Tibial artery (tissue), 4 donors: ENCODE data around the gene SORCS3.

Source experiments
- DNase-seq, 2 donors: peaks; one replicate each; pipeline ENCODE4 v3.0.0-alpha.2; 2019
- H3K27ac ChIP-seq, 2 donors: fragments of 200-600 bp; sonication (generic) in 1 of 2; 1 replicate in 1 of 2; 2 replicates in 1 of 2; pipeline ENCODE4 v1.5.1; 2018 to 2019; ENCODE audit warnings: mild to moderate bottlenecking in 1 of 2
- H3K27me3 ChIP-seq, 2 donors: fragments of 200-600 bp; sonication (generic) in 1 of 2; one replicate each; pipeline versions ENCODE4 v1.5.1 to v1.6.0; 2016 to 2019
- H3K36me3 ChIP-seq, 3 donors: fragments of 200-600 bp; sonication (generic) in 2 of 3; one replicate each; pipeline ENCODE4 v1.5.1; 2016 to 2019; ENCODE audit warnings: mild to moderate bottlenecking in 2 of 3
- H3K4me1 ChIP-seq, 4 donors: fragments of 200-600 bp; sonication (generic) in 2 of 4; 1 replicate in 3 of 4; 2 replicates in 1 of 4; pipeline ENCODE4 v1.5.1; 2016 to 2019
- H3K4me3 ChIP-seq, 2 donors: fragments of 200-600 bp; sonication (generic) in 1 of 2; 1 replicate in 1 of 2; 2 replicates in 1 of 2; pipeline ENCODE4 v1.5.1; 2018 to 2019; ENCODE audit warnings: mild to moderate bottlenecking in 2 of 2
- H3K9me3 ChIP-seq, 3 donors: fragments of 200-600 bp; sonication (generic) in 1 of 3; one replicate each; pipeline ENCODE4 v1.5.1; 2016 to 2019
- CTCF ChIP-seq, 2 experiments: fragments of 200-600 bp in 1 of 2; fragments of 450-650 bp in 1 of 2; IDR thresholded peaks; one replicate each; pipeline ENCODE4 v1.5.1; 2017 to 2019; ENCODE audit warnings: antibody characterized with exemption in 2 of 2, mild to moderate bottlenecking in 1 of 2, moderate library complexity in 1 of 2
- intact Hi-C: fragments of 100-400 bp; cut with DNase I; formaldehyde crosslinking; loops from one replicate; pipeline ENCODE4 v1.15.0; 2023; ENCODE audit warnings: low total_unique reads

SORCS3 gene

DNA sequence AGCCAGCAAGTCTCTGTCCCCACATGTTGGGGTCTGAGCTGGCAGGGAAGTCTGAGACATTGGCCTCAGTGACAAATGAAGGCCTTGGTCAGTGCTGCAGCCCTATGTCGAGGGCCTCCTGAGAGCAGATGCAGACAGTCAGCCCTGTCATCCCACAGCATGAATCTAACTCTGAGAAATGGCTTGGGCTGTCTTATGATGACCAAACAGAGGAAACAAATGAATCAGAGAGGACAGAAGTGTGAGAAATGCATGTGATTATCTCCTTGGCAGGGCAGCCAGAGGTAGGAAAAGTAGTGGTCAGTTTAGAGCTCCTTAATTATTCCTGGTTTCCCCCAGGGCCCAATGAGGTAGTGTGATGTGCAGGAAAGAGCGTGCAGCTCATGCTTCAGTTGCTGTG is 287.6 kb downstream of the SORCS3 start:
- Histone ChIP-seq H3K4me3 (no peak overlapping the region), H3K4me1 (no peaks in the 10 kb centered on the region), H3K36me3 (no peaks in the 10 kb centered on the region), H3K27ac (no peak overlapping the region), H3K9me3 (no peaks in the 10 kb centered on the region), H3K27me3 (no peaks in the 10 kb centered on the region)
- TF ChIP-seq CTCF (IDR thresholded peaks at IDR 0.05) = no peak
- intact Hi-C loops = loop anchor here (10.0 kb wide), 1 partner anchor 524 kb away; no protein-coding TSS in a partner anchor
- DNase-seq = no peak

GRCh38 chr10:104931612-104932134 is 290.6 kb downstream of the SORCS3 start:
- DNase-seq = no peak
- TF ChIP-seq CTCF (IDR thresholded peaks at IDR 0.05) = no peak

DNA sequence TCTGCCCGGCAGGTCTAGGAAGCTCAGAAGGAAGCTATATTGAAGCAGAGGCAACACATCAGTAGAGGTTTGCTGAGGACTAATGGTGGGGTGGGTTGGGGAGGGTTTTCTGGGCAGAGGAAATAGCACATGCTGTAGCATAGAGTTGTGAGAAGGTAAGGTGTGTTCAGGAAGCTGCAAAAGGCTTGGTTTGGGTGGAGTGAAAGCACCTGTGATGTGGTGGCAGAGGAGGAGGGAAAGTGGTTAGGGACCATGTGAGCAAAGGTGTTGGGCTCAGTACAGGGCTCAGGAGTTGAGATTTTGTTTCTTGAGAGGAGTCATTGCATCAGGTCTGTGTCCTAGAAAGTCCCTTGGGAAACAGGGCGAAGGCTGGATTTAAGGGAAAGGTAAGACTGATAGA is 294.6 kb downstream of the SORCS3 start:
- Histone ChIP-seq H3K36me3 (no peaks in the 10 kb centered on the region), H3K27me3 (no peaks in the 10 kb centered on the region), H3K27ac (no peak overlapping the region), H3K9me3 (no peaks in the 10 kb centered on the region), H3K4me3 (no peak overlapping the region), H3K4me1 (no peaks in the 10 kb centered on the region)
- no peak for DNase-seq
- TF ChIP-seq CTCF (IDR thresholded peaks at IDR 0.05) = no peak
- intact Hi-C loops = no loop called here

More at GRCh38 chr10:104931612-104932134, 290.6 kb downstream of the SORCS3 start:
- no peaks in the 10 kb centered on the region for H3K27me3 ChIP-seq
- H3K9me3 ChIP-seq = no peaks in the 10 kb centered on the region
- no peak overlapping the region for H3K4me3 ChIP-seq
- intact Hi-C loops = no loop called here
- no peaks in the 10 kb centered on the region for H3K4me1 ChIP-seq
- H3K27ac ChIP-seq = no peak overlapping the region
- no peaks in the 10 kb centered on the region for H3K36me3 ChIP-seq

- TF ChIP-seq CTCF (IDR thresholded peaks at IDR 0.05) = no peak
- Histone ChIP-seq H3K4me3 (no peak overlapping the region), H3K4me1 (no peaks in the 10 kb centered on the region), H3K27ac (no peak overlapping the region), H3K27me3 (no peaks in the 10 kb centered on the region), H3K9me3 (no peaks in the 10 kb centered on the region), H3K36me3 (no peaks in the 10 kb centered on the region)
- DNase-seq = no peak
- intact Hi-C loops = no loop called here
Measured at GRCh38 chr10:104937567-104937966, 296.5 kb downstream of the SORCS3 start.

DNA sequence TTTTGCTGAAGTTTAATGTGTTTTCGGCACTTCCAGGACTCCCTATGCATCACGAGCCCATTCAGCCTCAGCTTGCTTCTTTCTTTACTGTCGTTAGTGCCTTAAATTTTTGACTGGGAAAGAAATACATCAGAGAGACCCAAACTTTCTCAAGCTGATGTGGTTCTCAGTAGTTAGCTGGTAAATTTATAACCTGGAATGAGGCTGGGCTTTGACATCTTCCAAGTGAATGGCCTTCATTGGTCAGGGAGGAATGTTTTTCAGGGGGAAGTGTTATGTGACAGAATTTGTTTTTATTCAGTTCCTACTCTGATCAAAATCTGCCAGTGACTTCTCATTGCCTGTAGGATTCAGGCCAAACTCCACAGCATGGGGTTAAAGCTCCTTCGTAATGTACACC is 296.9 kb downstream of the SORCS3 start:
- H3K4me3 ChIP-seq = no peak overlapping the region
- H3K9me3 ChIP-seq = no peaks in the 10 kb centered on the region
- no peak for DNase-seq
- no peaks in the 10 kb centered on the region for H3K36me3 ChIP-seq
- intact Hi-C loops = no loop called here
- no peak for TF ChIP-seq CTCF (IDR thresholded peaks at IDR 0.05)
- no peaks in the 10 kb centered on the region for H3K27me3 ChIP-seq
- H3K4me1 ChIP-seq = no peaks in the 10 kb centered on the region
- no peak overlapping the region for H3K27ac ChIP-seq

DNA sequence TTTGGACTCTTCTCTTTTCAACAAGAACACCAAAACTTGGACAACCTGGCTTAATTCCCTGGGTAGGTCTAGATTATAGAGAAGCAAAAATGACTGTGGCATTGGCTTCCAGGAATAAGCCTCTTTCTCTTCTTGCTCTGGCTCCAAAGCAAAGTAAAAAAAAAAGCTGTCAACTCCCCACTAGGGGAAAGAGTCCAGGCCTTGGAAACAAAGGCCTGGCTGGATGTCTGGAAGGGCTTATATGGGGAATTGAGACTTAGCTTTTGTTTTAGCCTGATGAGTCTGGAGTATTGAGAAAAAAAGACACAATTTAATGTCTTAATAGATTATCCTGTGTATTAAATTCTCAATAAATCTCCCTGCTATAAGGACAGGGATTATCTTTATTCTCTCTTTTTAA is 300.6 kb downstream of the SORCS3 start:
- intact Hi-C loops = no loop called here
- no peak overlapping the region for H3K4me3 ChIP-seq
- no peak for TF ChIP-seq CTCF (IDR thresholded peaks at IDR 0.05)
- H3K27ac ChIP-seq = no peak overlapping the region
- H3K36me3 ChIP-seq = no peaks in the 10 kb centered on the region
- no peak for DNase-seq
- no peaks in the 10 kb centered on the region for H3K9me3 ChIP-seq
- no peaks in the 10 kb centered on the region for H3K4me1 ChIP-seq
- H3K27me3 ChIP-seq = no peaks in the 10 kb centered on the region
